WTC11 (cell line): ENCODE results near the gene ENPP7.

Experiments used
- CREB1 ChIP-seq: sonication (generic); formaldehyde crosslinking; IDR thresholded peaks from 2 replicates; pipeline ENCODE4 v1.8.0; 2023; ENCODE audit warnings: mild to moderate bottlenecking, missing genetic modification reagents
- IRF2 ChIP-seq: sonication (generic); formaldehyde crosslinking; IDR thresholded peaks from 2 replicates; pipeline ENCODE4 v1.8.0; 2022; ENCODE audit warnings: low read depth, missing genetic modification reagents, borderline replicate concordance
- NFATC4 ChIP-seq: fragments of 250-450 bp; sonication (Bioruptor Pico); IDR thresholded peaks from 2 replicates; pipeline ENCODE4 v1.9.0; 2021; ENCODE audit warnings: mild to moderate bottlenecking
- NR2C2 ChIP-seq: sonication (generic); formaldehyde crosslinking; IDR thresholded peaks from 2 replicates; pipeline ENCODE4 v1.8.0; 2022; ENCODE audit warnings: mild to moderate bottlenecking, missing genetic modification reagents
- RELA ChIP-seq: sonication (generic); formaldehyde crosslinking; IDR thresholded peaks from 2 replicates; pipeline ENCODE4 v1.8.1; 2022; ENCODE audit warnings: missing genetic modification reagents, mild to moderate bottlenecking, borderline replicate concordance
- TF ChIP-seq, protein P1 (sequence below): fragments of 200-600 bp; IDR thresholded peaks from 2 replicates; pipeline ENCODE4 v1.8.0; 2022; ENCODE audit warnings: antibody characterized with exemption
- TF ChIP-seq, protein P2 (sequence below): sonication (generic); formaldehyde crosslinking; IDR thresholded peaks from 2 replicates; pipeline ENCODE4 v1.8.1; 2023; ENCODE audit warnings: mild to moderate bottlenecking, missing genetic modification reagents
- TF ChIP-seq, protein P3 (sequence below): sonication (generic); formaldehyde crosslinking; IDR thresholded peaks from 2 replicates; pipeline ENCODE4 v1.8.0; 2022; ENCODE audit warnings: mild to moderate bottlenecking, missing genetic modification reagents
- TF ChIP-seq, protein P4 (sequence below): sonication (generic); formaldehyde crosslinking; IDR thresholded peaks from 2 replicates; pipeline ENCODE4 v1.8.1; 2022; ENCODE audit warnings: low read depth, mild to moderate bottlenecking, moderate library complexity, missing genetic modification reagents, borderline replicate concordance
- TF ChIP-seq, protein P5 (sequence below): sonication (generic); formaldehyde crosslinking; IDR thresholded peaks from 2 replicates; pipeline ENCODE4 v1.8.0; 2022; ENCODE audit warnings: mild to moderate bottlenecking, missing genetic modification reagents
- TF ChIP-seq, protein P6 (sequence below): sonication (generic); formaldehyde crosslinking; IDR thresholded peaks from 2 replicates; pipeline ENCODE4 v1.8.1; 2023; ENCODE audit warnings: mild to moderate bottlenecking, moderate library complexity, missing genetic modification reagents
- TF ChIP-seq, protein P7 (sequence below): sonication (generic); formaldehyde crosslinking; IDR thresholded peaks from 2 replicates; pipeline ENCODE4 v1.8.0; 2022; ENCODE audit warnings: mild to moderate bottlenecking, missing genetic modification reagents
- TF ChIP-seq, protein P8 (sequence below): sonication (generic); formaldehyde crosslinking; IDR thresholded peaks from 2 replicates; pipeline ENCODE4 v1.8.0; 2022; ENCODE audit warnings: missing genetic modification reagents

DNA sequence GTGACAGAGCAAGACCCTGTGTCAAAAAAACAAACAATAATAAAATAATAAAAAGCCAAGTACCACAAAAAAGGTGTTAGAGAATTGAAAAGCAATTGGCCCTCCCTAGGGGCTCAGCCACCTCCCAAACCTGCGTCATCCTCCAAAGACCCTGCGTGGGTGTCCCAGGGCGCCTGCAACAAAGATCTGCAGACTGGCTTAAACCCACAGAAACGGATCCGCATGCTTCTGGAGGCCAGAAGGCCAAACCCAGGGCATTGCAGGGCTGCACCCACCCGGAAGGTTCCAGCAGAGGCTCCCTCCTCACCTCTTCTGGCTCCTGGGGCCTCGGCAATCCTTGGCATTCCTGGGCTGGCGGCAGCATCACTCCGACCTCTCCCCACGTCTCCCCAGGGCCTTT lies 1.5 kb downstream of the ENPP7 start:
- TF ChIP-seq, protein P1, sequence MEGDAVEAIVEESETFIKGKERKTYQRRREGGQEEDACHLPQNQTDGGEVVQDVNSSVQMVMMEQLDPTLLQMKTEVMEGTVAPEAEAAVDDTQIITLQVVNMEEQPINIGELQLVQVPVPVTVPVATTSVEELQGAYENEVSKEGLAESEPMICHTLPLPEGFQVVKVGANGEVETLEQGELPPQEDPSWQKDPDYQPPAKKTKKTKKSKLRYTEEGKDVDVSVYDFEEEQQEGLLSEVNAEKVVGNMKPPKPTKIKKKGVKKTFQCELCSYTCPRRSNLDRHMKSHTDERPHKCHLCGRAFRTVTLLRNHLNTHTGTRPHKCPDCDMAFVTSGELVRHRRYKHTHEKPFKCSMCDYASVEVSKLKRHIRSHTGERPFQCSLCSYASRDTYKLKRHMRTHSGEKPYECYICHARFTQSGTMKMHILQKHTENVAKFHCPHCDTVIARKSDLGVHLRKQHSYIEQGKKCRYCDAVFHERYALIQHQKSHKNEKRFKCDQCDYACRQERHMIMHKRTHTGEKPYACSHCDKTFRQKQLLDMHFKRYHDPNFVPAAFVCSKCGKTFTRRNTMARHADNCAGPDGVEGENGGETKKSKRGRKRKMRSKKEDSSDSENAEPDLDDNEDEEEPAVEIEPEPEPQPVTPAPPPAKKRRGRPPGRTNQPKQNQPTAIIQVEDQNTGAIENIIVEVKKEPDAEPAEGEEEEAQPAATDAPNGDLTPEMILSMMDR, result no peak
- TF ChIP-seq, protein P2, sequence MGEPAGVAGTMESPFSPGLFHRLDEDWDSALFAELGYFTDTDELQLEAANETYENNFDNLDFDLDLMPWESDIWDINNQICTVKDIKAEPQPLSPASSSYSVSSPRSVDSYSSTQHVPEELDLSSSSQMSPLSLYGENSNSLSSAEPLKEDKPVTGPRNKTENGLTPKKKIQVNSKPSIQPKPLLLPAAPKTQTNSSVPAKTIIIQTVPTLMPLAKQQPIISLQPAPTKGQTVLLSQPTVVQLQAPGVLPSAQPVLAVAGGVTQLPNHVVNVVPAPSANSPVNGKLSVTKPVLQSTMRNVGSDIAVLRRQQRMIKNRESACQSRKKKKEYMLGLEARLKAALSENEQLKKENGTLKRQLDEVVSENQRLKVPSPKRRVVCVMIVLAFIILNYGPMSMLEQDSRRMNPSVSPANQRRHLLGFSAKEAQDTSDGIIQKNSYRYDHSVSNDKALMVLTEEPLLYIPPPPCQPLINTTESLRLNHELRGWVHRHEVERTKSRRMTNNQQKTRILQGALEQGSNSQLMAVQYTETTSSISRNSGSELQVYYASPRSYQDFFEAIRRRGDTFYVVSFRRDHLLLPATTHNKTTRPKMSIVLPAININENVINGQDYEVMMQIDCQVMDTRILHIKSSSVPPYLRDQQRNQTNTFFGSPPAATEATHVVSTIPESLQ (CRISPR knock-in tag), result no peak
- TF ChIP-seq NFATC4 (CRISPR knock-in tag) (no peak), NR2C2 (CRISPR knock-in tag) (no peak), IRF2 (CRISPR knock-in tag) (no peak), CREB1 (CRISPR knock-in tag) (no peak), RELA (CRISPR knock-in tag) (no peak)
- TF ChIP-seq, protein P3, sequence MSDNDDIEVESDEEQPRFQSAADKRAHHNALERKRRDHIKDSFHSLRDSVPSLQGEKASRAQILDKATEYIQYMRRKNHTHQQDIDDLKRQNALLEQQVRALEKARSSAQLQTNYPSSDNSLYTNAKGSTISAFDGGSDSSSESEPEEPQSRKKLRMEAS (CRISPR knock-in tag), result no peak
- TF ChIP-seq, protein P4, sequence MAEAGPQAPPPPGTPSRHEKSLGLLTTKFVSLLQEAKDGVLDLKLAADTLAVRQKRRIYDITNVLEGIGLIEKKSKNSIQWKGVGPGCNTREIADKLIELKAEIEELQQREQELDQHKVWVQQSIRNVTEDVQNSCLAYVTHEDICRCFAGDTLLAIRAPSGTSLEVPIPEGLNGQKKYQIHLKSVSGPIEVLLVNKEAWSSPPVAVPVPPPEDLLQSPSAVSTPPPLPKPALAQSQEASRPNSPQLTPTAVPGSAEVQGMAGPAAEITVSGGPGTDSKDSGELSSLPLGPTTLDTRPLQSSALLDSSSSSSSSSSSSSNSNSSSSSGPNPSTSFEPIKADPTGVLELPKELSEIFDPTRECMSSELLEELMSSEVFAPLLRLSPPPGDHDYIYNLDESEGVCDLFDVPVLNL (CRISPR knock-in tag), result no peak
- TF ChIP-seq, protein P5, sequence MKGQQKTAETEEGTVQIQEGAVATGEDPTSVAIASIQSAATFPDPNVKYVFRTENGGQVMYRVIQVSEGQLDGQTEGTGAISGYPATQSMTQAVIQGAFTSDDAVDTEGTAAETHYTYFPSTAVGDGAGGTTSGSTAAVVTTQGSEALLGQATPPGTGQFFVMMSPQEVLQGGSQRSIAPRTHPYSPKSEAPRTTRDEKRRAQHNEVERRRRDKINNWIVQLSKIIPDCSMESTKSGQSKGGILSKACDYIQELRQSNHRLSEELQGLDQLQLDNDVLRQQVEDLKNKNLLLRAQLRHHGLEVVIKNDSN (CRISPR knock-in tag), result no peak
- TF ChIP-seq, protein P6, sequence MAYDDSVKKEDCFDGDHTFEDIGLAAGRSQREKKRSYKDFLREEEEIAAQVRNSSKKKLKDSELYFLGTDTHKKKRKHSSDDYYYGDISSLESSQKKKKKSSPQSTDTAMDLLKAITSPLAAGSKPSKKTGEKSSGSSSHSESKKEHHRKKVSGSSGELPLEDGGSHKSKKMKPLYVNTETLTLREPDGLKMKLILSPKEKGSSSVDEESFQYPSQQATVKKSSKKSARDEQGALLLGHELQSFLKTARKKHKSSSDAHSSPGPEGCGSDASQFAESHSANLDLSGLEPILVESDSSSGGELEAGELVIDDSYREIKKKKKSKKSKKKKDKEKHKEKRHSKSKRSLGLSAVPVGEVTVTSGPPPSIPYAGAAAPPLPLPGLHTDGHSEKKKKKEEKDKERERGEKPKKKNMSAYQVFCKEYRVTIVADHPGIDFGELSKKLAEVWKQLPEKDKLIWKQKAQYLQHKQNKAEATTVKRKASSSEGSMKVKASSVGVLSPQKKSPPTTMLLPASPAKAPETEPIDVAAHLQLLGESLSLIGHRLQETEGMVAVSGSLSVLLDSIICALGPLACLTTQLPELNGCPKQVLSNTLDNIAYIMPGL (CRISPR knock-in tag), result no peak
- TF ChIP-seq, protein P7, sequence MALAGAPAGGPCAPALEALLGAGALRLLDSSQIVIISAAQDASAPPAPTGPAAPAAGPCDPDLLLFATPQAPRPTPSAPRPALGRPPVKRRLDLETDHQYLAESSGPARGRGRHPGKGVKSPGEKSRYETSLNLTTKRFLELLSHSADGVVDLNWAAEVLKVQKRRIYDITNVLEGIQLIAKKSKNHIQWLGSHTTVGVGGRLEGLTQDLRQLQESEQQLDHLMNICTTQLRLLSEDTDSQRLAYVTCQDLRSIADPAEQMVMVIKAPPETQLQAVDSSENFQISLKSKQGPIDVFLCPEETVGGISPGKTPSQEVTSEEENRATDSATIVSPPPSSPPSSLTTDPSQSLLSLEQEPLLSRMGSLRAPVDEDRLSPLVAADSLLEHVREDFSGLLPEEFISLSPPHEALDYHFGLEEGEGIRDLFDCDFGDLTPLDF (CRISPR knock-in tag), result no peak
- TF ChIP-seq, protein P8, sequence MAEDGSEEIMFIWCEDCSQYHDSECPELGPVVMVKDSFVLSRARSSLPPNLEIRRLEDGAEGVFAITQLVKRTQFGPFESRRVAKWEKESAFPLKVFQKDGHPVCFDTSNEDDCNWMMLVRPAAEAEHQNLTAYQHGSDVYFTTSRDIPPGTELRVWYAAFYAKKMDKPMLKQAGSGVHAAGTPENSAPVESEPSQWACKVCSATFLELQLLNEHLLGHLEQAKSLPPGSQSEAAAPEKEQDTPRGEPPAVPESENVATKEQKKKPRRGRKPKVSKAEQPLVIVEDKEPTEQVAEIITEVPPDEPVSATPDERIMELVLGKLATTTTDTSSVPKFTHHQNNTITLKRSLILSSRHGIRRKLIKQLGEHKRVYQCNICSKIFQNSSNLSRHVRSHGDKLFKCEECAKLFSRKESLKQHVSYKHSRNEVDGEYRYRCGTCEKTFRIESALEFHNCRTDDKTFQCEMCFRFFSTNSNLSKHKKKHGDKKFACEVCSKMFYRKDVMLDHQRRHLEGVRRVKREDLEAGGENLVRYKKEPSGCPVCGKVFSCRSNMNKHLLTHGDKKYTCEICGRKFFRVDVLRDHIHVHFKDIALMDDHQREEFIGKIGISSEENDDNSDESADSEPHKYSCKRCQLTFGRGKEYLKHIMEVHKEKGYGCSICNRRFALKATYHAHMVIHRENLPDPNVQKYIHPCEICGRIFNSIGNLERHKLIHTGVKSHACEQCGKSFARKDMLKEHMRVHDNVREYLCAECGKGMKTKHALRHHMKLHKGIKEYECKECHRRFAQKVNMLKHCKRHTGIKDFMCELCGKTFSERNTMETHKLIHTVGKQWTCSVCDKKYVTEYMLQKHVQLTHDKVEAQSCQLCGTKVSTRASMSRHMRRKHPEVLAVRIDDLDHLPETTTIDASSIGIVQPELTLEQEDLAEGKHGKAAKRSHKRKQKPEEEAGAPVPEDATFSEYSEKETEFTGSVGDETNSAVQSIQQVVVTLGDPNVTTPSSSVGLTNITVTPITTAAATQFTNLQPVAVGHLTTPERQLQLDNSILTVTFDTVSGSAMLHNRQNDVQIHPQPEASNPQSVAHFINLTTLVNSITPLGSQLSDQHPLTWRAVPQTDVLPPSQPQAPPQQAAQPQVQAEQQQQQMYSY (CRISPR knock-in tag), result no peak
